Measurements from ENCODE around the gene MAGED2.
A peak's percentile ranks its signal among the peaks of the same experiment; 100 is the strongest.
"Not testable (repeated sequence)": the region's sequence is repeated elsewhere in the genome, so short reads cannot be mapped to it uniquely, and the experiment has no call there.

MAGED2 gene, protein sequence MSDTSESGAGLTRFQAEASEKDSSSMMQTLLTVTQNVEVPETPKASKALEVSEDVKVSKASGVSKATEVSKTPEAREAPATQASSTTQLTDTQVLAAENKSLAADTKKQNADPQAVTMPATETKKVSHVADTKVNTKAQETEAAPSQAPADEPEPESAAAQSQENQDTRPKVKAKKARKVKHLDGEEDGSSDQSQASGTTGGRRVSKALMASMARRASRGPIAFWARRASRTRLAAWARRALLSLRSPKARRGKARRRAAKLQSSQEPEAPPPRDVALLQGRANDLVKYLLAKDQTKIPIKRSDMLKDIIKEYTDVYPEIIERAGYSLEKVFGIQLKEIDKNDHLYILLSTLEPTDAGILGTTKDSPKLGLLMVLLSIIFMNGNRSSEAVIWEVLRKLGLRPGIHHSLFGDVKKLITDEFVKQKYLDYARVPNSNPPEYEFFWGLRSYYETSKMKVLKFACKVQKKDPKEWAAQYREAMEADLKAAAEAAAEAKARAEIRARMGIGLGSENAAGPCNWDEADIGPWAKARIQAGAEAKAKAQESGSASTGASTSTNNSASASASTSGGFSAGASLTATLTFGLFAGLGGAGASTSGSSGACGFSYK

DNA sequence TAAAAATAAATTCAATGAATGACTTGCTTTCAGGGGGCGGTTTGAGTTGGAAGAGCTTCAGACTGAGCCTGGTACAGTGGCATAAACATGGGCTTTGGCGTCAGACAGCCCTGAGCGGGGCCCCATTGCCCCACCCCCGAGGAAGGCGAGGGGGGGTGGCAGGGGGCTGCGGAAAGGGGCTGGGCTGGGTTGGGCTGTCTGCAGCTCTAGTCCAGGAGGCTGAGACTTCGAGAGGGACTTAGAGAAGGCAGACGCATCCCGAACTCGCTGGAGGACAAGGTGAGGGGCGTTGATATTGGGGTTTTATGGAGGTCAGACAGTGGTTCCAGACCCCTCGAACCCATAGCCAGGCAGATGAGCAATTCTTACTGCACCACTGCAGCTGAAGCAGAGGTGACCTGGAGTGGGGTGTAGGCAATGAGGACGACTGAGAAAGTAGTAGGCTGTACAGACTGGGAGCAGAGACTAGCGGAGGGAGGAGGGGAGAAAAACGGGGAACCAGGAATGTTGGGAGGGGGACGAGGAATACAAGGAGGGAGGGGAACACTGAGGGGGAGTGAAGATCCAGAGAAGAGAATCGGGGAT lies at the start of gene MAGED2:
Gene MAGED2, plus strand, starts transcription at position 222 of the 585 bp plus-strand sequence. CDS start 1,587 bp downstream, outside the sequence.
- ATAC-seq (ENCODE audit: low read depth): peak; percentile 37
- peaks cover 26% of the 10 kb centered on the region for H3K36me3 ChIP-seq (ENCODE audit: low read depth)
- no peak for DNase-seq (ENCODE audit: low spot score)
- H3K9me3 ChIP-seq (ENCODE audit: severe bottlenecking): no peaks in the 10 kb centered on the region
- peak within 1 kb of the TSS; percentile 39 for H3K4me3 ChIP-seq (ENCODE audit: severe bottlenecking)
- TF ChIP-seq, protein P1, sequence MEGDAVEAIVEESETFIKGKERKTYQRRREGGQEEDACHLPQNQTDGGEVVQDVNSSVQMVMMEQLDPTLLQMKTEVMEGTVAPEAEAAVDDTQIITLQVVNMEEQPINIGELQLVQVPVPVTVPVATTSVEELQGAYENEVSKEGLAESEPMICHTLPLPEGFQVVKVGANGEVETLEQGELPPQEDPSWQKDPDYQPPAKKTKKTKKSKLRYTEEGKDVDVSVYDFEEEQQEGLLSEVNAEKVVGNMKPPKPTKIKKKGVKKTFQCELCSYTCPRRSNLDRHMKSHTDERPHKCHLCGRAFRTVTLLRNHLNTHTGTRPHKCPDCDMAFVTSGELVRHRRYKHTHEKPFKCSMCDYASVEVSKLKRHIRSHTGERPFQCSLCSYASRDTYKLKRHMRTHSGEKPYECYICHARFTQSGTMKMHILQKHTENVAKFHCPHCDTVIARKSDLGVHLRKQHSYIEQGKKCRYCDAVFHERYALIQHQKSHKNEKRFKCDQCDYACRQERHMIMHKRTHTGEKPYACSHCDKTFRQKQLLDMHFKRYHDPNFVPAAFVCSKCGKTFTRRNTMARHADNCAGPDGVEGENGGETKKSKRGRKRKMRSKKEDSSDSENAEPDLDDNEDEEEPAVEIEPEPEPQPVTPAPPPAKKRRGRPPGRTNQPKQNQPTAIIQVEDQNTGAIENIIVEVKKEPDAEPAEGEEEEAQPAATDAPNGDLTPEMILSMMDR (IDR thresholded peaks at IDR 0.05; ENCODE audit: poor library complexity, severe bottlenecking): no peak
- peak within 1 kb of the TSS; percentile 26 for H3K27ac ChIP-seq (ENCODE audit: poor library complexity, severe bottlenecking)
- H3K4me1 ChIP-seq (ENCODE audit: insufficient read depth, poor library complexity, severe bottlenecking): no peaks in the 10 kb centered on the region
- no peaks in the 10 kb centered on the region for H3K27me3 ChIP-seq (ENCODE audit: insufficient read depth, poor library complexity, severe bottlenecking)

DNA sequence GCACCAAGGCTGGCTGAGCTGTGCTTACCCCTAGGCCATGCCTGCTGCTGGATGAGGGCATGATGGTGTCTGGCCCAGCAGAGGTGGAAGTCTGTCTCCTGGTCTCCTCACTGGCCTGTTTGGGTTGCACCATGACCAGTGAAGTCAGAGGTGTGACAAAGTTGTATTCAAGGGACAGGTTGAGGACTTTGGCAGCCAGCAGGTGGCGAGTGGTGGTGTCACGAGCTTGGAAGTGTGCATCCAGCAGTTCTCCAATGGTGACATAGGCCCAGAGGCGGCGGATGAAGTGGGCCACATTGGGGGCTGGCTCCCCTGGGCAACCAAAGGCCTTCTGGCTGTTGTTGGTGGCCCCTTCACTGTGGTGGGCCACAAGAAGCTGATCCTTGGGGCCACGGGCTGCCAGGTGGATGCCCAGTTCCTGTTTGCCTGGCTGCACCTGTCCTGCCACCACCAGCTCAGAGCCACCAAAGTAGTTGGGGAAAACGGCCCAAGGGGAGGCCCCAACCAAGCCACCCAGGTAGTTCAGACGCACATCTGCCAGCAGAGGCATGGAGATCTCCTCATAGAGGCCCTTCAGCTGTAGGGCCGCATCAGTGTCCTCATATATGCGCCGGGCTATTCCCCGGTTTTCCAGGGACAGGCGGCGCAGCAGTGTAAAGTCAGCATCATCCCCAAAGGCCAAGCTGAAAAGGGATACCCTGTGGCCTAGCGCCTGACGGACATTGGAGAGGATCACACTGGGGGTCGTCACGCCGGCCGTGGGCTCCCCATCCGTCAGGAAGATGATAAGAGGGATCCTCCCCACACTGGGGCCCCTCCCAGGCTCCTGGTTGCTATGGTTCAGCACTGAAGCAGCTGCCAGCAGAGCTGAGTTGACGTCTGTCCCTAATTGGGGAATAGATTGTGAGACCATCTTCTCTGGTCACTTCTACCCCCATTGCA lies 49.2 kb upstream of the MAGED2 start:
- no peak for DNase-seq (ENCODE audit: low spot score)
- H3K36me3 ChIP-seq (ENCODE audit: low read depth): no peaks in the 10 kb centered on the region

DNA sequence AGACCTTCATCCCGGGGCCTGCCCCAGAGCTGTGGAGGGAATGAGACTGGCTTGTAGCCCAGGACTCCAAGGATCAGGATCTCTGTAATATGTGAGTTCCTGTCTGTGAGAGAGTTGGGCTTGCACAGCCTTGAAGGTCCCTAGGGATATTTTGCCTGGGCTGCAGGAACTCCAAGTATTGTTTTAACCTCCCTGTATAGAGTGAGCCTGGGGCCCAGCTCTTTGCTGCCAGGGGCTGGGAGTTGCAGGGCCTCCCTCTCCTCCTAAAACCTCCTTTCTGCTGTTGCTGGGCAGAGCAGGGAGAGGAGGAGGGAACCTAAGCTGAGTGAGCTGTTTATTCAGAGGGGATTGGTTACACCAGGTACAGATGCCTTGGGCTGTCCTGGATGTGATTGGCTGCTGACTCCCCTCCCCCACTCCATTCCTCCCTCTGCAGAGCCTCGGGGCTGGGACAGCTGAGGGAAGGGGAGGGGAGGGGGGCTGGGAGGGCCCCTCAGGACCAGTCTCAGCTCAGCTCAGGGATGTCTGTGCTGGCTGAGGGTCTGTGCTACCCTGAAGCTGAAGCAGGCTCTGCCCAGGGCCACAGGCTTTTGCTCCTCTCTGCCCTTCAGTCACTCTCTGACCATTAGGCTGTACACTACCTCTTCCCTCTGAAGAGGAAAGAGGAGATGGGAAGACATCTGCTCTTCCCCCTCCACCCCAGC lies 33.0 kb upstream of the MAGED2 start:
- 0 out of 3 replicates have a peak, but pooled peaks have one; percentile 54 for ATAC-seq (ENCODE audit: low read depth)
- H3K36me3 ChIP-seq (ENCODE audit: low read depth); H3K4me3 ChIP-seq (ENCODE audit: severe bottlenecking): not testable (repeated sequence)

More for the DNA sequence above, 49.2 kb upstream of the MAGED2 start:
- H3K9me3 ChIP-seq (ENCODE audit: severe bottlenecking): no peaks in the 10 kb centered on the region
- TF ChIP-seq, protein P1 (IDR thresholded peaks at IDR 0.05; ENCODE audit: poor library complexity, severe bottlenecking): no peak
- no peaks in the 10 kb centered on the region for H3K27me3 ChIP-seq (ENCODE audit: insufficient read depth, poor library complexity, severe bottlenecking)
- H3K27ac ChIP-seq (ENCODE audit: poor library complexity, severe bottlenecking): no peak overlapping the region
- H3K4me3 ChIP-seq (ENCODE audit: severe bottlenecking): no peak overlapping the region
- no peaks in the 10 kb centered on the region for H3K4me1 ChIP-seq (ENCODE audit: insufficient read depth, poor library complexity, severe bottlenecking)
- ATAC-seq (ENCODE audit: low read depth): no peak

DNA sequence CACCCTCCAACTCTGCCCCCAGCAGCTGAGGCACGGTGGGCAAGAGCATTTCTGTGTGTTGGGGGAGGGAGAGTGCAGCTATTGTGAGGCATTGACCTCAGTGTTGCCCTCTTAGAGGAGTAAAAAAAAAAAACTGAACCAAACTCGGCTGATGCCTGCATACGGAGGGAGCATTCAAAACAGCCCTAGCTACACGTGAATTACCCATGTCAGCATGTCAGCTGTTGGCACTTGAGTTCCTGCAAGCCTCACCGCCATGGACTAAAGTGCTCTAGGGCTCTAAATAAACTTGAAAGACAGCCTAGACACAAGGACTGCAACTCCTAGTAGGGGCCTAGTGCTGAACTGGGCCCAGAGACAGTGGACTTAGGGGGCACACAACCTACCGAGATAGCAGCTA lies 31.5 kb upstream of the MAGED2 start:
- no peak for ATAC-seq (ENCODE audit: low read depth)
- Histone ChIP-seq H3K27ac (ENCODE audit: poor library complexity, severe bottlenecking) (no peak overlapping the region), H3K4me1 (ENCODE audit: insufficient read depth, poor library complexity, severe bottlenecking) (no peaks in the 10 kb centered on the region), H3K36me3 (ENCODE audit: low read depth) (no peaks in the 10 kb centered on the region), H3K4me3 (ENCODE audit: severe bottlenecking) (no peak overlapping the region), H3K27me3 (ENCODE audit: insufficient read depth, poor library complexity, severe bottlenecking) (no peaks in the 10 kb centered on the region), H3K9me3 (ENCODE audit: severe bottlenecking) (no peaks in the 10 kb centered on the region)
- TF ChIP-seq, protein P1 (IDR thresholded peaks at IDR 0.05; ENCODE audit: poor library complexity, severe bottlenecking): no peak
- DNase-seq (ENCODE audit: low spot score): no peak

More for the DNA sequence above, 33.0 kb upstream of the MAGED2 start:
- H3K27me3 ChIP-seq (ENCODE audit: insufficient read depth, poor library complexity, severe bottlenecking); DNase-seq (ENCODE audit: low spot score); H3K9me3 ChIP-seq (ENCODE audit: severe bottlenecking); H3K27ac ChIP-seq (ENCODE audit: poor library complexity, severe bottlenecking); H3K4me1 ChIP-seq (ENCODE audit: insufficient read depth, poor library complexity, severe bottlenecking): not testable (repeated sequence)

All from RWPE2 (cell line).